Right lobe of liver (tissue), 4 donors: Measurements from ENCODE around the gene COPS7A.

Source experiments
- POLR2A ChIP-seq: fragments of 450-650 bp; IDR thresholded peaks from one replicate; pipeline ENCODE4 v1.6.1; 2017; ENCODE audit warnings: antibody characterized with exemption, mild to moderate bottlenecking
- TF ChIP-seq, protein P1 (sequence below), 4 donors: fragments of 200-600 bp in 3 of 4; fragments of 450-650 bp in 1 of 4; IDR thresholded peaks; one replicate each; pipeline versions ENCODE4 v1.5.1 to v1.8.0; 2016 to 2022; ENCODE audit warnings: antibody characterized with exemption in 4 of 4, mild to moderate bottlenecking in 2 of 4
- donor health status: DM: no; HTN: no; CAD: no.
- donor health status: DM: no; HTN: no; CAD: no.
- donor health status: DM: no; HTN: yes; CAD: no.

- TF ChIP-seq, protein P1, sequence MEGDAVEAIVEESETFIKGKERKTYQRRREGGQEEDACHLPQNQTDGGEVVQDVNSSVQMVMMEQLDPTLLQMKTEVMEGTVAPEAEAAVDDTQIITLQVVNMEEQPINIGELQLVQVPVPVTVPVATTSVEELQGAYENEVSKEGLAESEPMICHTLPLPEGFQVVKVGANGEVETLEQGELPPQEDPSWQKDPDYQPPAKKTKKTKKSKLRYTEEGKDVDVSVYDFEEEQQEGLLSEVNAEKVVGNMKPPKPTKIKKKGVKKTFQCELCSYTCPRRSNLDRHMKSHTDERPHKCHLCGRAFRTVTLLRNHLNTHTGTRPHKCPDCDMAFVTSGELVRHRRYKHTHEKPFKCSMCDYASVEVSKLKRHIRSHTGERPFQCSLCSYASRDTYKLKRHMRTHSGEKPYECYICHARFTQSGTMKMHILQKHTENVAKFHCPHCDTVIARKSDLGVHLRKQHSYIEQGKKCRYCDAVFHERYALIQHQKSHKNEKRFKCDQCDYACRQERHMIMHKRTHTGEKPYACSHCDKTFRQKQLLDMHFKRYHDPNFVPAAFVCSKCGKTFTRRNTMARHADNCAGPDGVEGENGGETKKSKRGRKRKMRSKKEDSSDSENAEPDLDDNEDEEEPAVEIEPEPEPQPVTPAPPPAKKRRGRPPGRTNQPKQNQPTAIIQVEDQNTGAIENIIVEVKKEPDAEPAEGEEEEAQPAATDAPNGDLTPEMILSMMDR (IDR thresholded peaks at IDR 0.05) = no peak
- no peak for TF ChIP-seq POLR2A
Measured at GRCh38 chr12:6708960-6709394, 14.9 kb upstream of the COPS7A start.
